NCI-H345 (cell line): Measurements from ENCODE around the gene PLET1.

Experiments
- DNase-seq: peaks from one replicate; lab custom pipeline; 2025; lab: John Stamatoyannopoulos, UW

PLET1 gene, protein sequence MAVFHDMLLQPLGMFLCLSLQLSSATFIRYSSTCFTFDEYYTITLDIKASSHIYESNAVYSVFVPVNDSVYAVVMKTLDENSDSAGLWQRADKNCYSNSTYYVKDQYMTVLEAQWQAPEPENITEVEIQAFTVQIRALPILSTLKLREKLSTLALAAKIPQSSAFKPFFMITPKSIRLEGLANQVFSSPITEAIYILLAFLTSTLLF

DNA sequence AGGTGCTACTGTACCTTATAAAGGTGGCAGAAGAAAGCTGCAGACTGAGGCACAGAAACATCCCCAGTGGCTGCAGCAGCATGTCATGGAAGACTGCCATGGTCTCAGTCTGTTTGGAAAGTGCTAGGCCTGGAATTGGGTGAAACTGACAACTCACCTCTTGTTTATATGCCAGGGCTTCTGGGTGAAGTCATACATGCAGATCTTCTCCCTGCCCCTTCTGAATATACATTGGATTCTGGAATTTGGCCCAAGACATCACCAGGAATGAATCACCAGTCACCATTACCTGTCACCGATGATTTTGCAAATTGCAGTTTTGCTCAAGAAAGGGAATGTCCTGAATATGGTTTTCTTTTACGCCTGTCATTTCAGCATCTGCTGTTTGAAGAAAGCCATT is at the start of gene PLET1:
Gene PLET1, minus strand, starts transcription at position 371 of the 400 bp plus-strand sequence. Its CDS starts 271 bp downstream, at position 100.
- no peak for DNase-seq

DNA sequence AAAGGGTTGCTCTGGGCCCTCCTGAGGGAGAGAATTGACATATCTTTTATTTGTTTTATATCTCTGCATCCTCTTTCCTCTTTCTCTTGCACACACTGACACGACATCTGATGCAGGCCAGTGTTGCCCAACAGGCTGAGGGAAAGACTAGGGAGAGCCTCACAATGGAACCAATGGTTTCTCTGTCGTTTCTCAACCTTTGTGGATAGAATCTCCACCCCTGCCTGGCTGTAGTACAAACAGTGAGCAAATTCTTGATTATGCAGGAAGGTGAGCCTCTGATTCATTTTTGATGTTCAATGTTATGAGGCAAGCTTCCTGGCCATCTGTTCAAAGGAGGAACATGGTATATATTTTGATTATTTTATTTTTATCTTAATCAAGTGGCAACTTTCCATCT is 49.8 kb upstream of the PLET1 start:
- DNase-seq, result no peak

DNA sequence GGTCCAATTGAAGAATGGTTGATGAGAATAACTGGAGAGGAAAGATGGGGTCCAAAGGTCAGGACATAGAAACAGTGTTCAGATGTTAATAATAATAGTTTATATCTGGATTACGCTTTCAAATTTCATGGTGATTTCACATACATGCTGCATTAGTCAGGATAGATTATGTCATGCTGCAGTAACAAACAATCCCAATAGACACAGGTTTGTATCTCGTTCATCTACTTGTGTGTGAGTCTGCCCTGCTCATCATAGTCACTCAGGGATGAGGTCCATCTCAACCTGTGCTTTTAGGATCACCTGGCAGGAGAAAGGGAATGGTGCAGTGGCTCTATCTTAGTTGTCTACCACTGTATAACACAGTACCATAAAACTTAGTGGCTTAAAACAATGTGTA is 48.0 kb upstream of the PLET1 start:
- no peak for DNase-seq

DNA sequence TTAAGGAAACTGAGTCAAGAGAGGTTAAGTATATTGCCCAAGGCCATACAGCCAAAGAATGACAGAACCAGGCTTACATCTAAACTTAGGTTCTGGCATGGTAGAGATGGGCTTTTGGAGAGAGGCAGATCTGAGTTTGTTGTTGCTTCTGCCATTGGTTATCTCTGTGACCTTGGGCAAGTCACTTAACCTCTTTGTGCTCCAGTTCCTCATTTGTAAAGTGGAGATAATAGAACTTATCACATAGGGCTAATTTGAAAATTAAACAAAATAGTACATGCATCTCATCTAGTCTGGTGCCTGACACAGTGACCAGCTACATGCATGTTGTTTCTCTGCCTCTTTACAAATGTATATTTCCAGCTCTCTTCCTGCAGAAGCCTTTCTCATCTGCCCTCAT is 47.0 kb upstream of the PLET1 start:
- DNase-seq, result no peak

DNA sequence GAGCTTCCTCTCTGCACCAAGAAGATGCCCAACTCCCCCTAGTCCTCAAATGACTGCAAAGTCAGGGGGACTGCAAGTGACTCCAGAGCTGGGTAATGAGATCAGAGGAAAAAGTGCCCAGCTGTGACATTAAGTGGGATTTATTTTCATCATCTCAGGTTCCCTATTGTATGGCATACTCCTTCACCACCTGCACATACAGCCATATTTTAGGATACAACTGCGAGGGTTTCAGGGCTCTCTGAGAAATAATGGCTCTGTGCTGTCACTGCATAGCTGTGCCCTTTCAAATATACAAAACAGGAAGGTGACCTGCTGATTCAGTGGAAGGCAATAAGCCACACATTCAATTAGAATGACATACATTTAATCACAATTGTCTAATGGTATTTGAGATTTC is 45.6 kb upstream of the PLET1 start:
- DNase-seq, result peak; percentile 12

DNA sequence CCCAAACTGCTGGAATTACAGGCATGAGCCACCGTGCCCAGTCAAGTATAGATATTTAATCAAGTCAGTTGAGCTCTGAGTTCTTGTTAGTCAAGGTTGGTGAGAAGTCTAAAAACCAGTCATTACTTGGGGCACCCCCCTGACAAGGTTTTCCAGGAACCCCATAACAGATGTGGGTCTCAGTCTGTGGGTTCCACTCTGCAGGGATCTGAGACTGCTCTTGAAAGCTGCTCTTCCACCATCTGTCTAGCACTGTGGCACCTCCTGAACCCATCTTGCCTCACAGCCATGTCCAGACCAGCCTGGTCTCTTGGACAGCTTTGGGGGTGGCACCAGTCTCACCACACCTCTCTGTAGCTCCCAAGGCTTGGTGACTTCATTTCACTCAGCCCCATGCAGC is 44.3 kb upstream of the PLET1 start:
- DNase-seq, result no peak

DNA sequence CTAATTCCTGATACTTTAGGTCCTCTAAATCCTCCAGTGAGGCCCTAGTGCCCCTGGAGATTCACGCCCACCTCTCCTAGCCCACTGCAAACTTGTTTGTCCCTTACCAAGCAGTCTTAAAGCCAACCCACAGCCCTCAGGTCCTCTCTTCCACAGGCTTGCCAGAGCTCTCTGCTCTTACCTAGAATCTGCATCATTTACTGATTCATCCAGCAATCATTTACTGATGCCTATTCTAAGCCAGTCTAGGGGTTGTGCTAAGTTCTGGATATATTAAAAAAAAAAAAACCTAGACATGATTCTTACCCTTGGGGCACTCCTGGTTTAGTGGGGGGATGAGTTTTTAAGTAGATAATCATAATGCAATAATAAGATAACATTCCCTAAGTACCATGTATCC is 43.0 kb upstream of the PLET1 start:
- DNase-seq, result no peak

DNA sequence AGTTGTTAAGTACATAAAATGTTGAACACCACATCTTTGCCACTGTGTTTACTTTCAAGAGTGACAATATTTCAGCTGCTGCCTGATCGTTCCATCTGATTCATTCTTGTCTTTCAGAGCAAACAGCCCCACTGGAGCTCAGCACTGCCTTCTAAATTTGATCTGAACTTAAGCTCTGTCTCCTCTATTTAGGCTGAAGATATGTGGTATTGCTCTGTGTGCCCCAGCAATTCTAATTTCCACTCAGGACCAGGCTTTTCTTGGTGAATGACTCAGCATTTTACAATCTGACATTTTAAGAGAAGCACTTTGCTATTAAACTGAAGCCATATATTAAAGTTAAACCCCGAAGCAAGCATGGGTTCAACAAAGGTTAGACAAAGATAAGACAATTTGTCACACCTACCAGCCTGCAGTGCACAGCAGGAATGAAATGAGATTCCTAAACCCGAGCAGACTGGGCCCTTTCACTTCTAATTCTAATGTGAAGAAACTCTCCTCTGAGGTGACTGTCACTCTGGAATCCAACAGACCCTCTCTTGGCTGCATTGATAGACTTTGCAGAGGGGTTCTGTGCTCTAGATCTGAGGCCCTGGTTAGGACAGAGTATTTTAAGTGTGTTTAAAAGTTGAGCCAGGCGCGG is 41.7 kb upstream of the PLET1 start:
- no peak for DNase-seq

DNA sequence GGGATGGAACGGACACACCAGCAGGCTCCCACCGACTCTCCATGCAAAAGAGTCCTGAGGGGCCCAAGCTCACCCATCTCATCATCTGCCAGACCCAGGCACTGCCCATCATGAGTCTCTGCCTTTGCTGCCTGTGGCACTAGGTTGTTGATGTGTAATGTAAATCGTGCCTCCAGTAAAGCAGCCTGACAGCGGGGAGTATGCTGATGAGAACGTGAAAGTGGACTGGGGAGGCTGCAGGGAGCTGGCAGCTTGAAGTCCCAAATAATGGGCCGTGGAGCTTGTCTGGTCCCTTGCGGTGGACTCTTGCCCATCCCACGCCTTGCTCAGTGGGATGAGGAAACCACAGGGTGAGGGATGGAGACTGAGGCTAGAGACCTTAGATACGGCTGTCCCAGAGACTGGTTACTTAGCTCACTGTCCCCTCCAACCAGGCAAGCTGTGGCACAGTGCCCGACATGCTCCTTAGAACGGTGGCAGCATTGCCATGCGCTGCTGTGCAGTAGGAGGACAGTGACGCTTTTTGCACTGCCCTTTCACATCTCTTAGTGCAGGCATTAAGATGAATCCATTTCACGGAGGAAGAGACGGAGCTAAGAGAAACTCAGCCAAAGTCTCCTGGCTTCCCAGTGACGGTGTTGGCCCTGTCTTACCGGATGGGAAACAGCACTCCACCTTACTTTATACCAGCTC is 39.6 kb upstream of the PLET1 start:
- no peak for DNase-seq

DNA sequence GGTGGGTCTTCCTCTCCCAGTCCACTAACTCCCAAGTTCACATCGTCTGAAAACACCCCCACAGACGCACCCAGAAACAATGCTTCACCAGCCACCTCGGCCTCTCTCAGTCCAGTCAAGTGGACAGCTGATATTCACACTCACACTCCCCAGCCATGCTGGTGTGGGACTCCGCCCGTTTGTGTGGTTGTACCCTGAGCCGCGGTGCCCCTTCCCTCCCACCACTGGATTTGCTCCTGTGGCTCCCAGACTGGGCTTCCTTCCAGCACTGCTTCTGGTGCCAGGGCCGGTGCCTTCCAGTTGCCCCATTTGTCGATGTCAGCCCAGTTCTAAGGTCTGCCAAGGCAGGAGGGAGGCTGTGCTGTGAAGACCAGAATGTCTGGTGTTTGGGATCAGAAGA is 37.9 kb upstream of the PLET1 start:
- no peak for DNase-seq

DNA sequence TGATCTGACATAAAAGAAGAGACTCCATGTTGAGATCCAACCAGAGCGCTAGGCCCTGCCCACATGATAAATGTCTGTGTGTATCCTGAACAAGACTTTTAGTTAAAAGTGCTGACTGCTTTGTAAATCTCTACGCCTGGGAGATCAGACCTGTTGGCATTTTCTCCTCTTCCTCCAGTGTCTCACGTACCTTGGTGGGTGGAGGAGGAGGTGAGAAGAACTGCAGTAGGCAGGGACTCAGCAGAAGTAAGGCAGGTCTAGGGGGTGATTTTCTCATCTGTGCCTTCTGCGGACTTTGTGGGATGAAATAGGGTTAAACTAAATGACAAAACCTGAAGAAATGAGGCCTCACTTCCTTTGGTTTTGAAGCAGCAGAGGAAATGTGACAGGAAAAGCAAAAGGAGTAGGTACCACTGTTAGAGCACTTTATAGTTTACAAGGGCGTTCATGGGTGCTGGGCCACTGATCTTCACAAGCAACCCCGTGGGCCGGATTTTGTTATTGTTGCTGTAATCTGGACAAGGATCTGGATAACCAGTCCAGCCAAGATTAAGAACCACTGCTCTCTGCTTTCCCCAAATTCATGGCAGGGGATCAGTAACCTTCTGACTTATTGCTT is 36.7 kb upstream of the PLET1 start:
- DNase-seq, result no peak

DNA sequence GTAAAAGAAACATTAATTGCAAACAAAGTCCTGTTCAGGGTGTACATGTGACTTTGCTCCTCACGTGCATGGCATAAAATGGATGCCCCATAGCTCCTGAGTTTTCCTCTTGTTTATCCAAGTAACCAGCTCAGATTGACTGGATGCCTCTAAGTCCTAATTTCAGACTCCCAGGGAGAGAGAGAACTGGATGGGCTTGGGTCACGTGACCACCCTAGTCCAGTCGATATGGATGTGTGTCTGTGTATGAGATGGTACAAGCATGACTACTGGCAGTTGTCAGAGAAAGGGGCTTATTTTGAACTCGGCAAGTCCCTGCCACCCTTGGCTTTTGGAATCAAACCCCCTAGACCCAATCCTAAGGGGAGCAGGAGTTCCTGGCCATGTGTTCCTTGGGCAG is 35.4 kb upstream of the PLET1 start:
- DNase-seq, result no peak

DNA sequence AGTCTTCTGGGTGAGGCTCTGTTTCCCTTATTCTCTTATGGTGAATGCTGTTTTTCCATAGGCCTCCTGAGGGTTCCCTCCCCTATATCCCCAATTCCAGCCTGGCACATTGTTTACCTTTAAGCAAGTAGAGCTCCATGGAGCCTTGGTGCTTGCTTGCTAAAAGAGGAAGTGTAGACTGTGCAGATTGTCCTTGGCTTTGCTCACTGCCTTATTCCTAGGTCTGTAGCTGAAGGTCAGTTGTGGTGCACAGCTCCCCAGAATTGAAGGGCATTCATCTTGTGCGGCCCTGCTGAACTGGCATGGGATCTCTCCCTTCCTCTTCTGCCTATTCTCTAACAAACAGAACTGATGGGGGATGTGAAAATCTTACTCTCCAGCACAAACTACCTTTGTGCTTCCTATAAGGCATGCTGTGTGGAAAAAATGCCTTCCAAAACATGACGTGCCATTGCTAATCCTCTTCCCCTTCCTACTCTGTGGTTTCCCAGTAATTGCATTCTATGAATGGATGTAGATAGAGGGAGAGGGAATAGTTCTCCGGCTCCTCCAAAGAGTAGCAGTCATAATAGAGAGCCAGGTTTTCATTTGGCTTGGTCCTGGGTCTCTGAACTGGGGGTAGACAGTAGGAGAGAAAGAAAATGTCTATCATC is 34.2 kb upstream of the PLET1 start:
- no peak for DNase-seq

DNA sequence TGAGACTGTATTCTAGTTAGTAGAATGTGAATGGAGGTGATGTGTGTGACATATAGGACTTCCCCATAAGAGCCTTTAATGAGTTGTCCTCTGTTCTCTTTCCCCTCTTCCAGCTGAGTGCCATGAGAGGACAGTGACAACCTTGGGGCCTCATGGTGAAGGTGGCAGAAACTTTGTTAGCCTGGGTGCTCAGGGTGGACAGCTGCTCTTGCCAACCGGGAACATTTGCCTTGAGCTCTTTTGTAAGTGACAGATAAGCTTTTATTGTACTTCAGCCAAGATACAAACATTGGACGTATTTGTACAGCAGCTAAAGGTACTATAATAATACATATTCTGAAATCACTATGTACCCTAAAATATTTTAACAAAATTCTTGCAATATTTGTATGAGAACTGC is 33.0 kb upstream of the PLET1 start:
- DNase-seq, result no peak

DNA sequence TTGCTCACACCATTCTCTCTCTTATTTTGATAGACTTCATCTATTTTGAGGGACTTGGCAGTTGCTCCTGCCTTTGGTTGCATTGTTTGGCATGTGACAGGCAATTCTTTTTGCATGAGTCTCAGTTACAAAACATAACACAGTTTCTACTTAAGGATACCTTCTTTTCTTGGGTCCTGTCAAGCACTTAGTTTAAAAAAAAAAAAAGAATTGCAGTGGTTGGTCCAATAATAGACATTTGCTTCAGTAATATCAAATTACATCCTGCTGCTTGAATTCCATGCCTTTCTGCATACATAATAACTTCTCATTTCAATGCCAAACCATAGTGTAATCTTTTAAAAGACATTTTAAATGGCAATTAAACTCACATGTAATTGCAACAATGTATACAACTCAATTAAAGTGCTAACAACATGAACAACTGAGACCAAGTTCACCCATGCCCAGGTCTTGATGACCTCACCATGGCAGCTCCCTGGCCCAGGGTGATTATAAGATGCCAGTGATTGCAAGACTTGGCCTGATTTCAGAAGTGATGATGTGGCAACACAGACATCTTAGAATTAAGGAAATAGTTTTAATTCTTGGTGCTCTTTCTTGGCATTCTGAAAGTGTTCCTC is 32.2 kb upstream of the PLET1 start:
- no peak for DNase-seq

DNA sequence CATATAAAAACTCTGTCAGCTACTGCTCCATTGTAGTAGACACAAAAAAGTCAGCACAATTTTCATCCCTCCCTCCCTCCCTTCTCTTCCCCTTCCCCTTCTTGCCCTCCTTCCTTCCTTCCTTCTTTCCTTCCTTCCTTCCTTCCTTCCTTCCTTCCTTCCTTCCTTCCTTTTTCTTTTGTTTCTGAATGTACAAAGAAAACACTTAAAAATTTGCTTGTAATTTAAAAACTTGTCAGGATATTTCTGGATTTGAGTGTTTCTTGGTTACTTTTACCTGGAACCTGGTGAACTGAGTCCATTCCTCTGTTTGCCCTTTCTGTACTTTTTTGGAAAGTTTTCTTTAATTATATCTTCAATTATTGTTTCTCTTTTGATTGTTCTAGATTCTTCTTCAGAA is 31.5 kb upstream of the PLET1 start:
- no peak for DNase-seq

DNA sequence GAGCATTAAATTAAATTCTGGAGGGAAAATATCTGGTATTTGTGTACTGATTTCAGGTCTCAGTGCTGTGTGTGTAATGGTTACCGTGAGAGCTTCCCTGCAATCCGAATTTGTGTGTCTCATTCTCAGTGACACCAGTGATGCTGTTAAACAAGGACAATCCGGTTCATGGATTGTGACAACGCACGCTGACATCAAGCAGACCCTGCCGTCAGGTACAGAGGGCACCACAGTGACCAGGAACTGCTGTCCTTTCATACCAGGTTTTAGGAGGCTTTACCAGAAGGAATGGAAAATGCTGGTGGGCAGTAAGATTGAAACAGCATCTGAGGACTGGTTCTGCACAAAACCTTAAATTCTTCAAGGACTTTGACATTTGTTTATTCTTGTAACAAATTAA is 30.5 kb upstream of the PLET1 start:
- DNase-seq, result no peak

DNA sequence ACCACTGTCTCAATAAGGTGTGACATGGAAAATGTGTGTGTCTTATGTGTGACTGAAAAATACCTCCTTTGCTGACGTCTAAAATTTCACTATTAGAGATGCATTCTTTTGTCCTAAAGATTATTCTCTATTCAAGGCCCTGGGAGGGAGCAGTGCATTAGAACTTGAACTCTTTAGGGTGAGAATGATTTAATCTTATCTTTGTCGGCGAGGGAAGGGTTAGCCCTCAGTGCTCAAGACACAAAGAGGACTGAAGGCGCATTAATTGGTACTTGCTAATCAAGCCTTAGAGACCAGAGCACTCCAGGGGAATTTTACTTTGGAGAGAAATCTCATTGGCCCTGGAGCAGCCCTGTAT is 29.8 kb upstream of the PLET1 start:
- no peak for DNase-seq

DNA sequence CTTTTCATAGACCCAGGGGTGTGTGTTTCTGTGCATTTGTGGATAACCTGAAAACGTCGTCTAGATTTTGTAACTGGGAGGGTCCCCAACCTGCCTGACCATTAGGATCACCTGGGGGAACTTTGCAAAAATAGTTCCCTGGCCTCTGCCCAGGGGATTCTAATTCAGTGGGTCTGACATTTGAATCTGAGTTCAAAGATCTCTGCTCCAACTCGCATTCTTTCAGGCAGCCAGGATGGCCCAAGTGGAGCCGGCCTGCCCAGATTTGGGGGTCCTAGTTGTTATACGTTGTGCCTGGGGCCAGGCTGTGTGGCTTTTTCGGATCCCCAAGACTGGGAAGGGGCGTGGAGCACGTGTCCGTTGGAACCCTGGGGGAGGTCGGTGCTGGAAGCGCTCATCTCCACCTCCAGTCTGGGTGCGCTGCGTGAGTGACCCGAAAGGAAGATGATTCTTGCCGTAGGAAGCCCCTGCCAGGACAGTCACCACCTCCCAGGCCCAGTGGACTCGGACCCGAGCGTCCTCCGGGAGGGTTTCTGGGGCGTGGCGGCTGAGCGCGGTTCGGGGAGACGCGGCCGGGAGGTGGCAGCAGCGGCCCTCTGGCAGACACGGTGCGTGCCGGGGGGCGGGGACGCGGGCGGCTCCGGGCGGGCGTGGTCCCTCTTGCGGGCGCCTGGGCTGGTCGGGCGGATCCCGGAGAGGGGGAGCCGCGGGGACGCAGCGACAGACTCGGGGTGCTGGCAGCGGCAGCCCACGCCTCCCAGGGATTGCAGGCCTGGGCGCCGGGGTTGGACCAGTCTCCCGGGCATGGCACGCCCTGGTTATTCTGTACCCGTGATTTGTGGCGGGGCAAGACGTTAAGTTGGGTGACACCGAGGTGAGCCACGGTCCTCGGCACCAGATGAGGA is 29.2 kb upstream of the PLET1 start:
- peak; percentile 83 for DNase-seq

DNA sequence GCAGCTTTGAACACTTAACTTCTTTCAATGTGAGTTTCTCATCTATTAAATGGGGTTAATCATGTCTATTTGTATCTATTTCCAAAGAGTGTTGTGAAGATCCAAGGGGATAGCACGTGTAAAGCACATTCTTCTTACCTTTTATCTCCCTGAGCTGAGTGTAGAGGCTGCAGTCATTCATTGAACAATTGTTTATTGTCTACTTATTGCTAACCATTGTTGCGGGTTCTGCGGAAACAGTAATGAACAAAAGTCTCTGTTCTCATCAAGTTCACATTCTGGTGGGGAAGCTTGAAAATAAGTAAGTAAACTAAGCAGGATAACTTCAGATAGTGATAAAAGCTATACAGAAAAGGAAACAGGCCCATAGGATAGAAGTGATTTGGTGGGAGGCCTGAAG is 27.4 kb upstream of the PLET1 start:
- no peak for DNase-seq

DNA sequence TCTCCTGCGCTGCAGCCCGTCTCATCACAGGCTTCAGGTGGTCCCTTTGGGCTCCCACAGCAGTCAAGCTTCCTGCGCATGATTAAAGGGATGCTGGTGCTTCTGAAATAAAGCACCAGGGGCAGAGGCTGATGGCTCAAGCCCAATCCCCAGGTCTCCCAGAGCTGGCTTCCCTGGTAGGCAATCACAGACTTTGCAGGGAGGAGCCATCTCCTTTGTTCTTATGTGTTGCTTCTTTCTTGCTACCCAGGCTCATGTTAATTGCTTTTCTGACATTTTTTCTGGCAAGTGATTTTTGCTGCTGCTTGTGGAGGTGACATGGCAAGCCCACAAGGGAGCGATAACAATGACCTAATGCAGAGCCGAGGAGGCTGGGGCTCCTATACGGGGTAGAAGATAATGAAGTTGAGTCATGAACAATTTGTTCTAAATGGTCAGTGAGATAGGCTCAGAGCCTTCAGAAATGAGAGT is 25.2 kb upstream of the PLET1 start:
- DNase-seq, result no peak
